Activated CD8-positive, alpha-beta T cell treated with anti-CD3 and anti-CD28 coated beads, Interleukin-2, amount 10 ng/mL, durations not matched to agents 7 days and 5 days (primary cell): ENCODE results near the gene FARP1. TPM values are rescaled to one million over a fixed set of nuclear protein-coding genes. Genes with fewer than 3 reads are reported as not detected.

ENCODE experiments used
- microRNA-seq: library from miRNA; unstranded; fragments of <30 nt; microRNA quantifications from one replicate; pipeline ENCODE4 v1.2.0, GENCODE V29; 2022
- total RNA-seq, 2 experiments: library from RNA; stranded (reverse); gene quantifications; one replicate each; pipeline ENCODE4 v1.2.3, GENCODE V29; 2021

The FARP1 gene
- total RNA-seq, 2 experiments from 2014 or later, result 1.1 to 1.2 TPM

Small RNA genes within 50 kb of the gene (microRNA-seq; reads per million reads assigned to microRNA genes)
- gene MIR3170, result not detected

Other genes starting within 250 kb of the FARP1 start
- 100 to 1,000 TPM; 115 to 119 TPM for gene IPO5, start 189.4 kb upstream of the FARP1 start, total RNA-seq
- gene RNF113B, start 34.2 kb downstream of the FARP1 start, total RNA-seq, result not detected